BLaER1 treated with 17β-estradiol and CSF1 and Interleukin-3, amounts not matched to agents 10 nM and 100 nM (cell line): Measurements from ENCODE around the gene VGLL4.
"Not testable (repeated sequence)": the region's sequence is repeated elsewhere in the genome, so short reads cannot be mapped to it uniquely, and the experiment has no call there.

Source experiments
- H3K27ac ChIP-seq, 11 experiments: shearing (Covaris generic); formaldehyde crosslinking; 2 replicates each; pipeline ENCODE4 v1.8.1; 2022
- H3K27me3 ChIP-seq, 11 experiments: shearing (Covaris generic); formaldehyde crosslinking; 2 replicates each; pipeline ENCODE4 v1.8.1; 2022
- H3K36me3 ChIP-seq, 11 experiments: shearing (Covaris generic); formaldehyde crosslinking; 2 replicates each; pipeline ENCODE4 v1.8.1; 2022
- H3K4me1 ChIP-seq, 10 experiments: shearing (Covaris generic); formaldehyde crosslinking; 2 replicates each; pipeline ENCODE4 v1.8.1; 2022
- H3K4me2 ChIP-seq, 11 experiments: shearing (Covaris generic); formaldehyde crosslinking; 2 replicates each; pipeline ENCODE4 v1.8.1; 2022
- H3K4me3 ChIP-seq, 10 experiments: shearing (Covaris generic); formaldehyde crosslinking; 2 replicates each; pipeline ENCODE4 v1.8.1; 2022
- H3K9ac ChIP-seq, 11 experiments: shearing (Covaris generic); formaldehyde crosslinking; 2 replicates each; pipeline ENCODE4 v1.8.1; 2022
- H3K9me3 ChIP-seq, 11 experiments: shearing (Covaris generic); formaldehyde crosslinking; replicated peaks in 1 of 11; 2 replicates each; pipeline ENCODE4 v1.8.1; 2022
- H4K20me1 ChIP-seq, 11 experiments: shearing (Covaris generic); formaldehyde crosslinking; 2 replicates each; pipeline ENCODE4 v1.8.1; 2022
- Cebpa-rat ChIP-seq, 11 experiments: shearing (Covaris generic); IDR thresholded peaks; 2 replicates each; pipeline ENCODE4 v1.8.1; 2022

The VGLL4 gene

DNA sequence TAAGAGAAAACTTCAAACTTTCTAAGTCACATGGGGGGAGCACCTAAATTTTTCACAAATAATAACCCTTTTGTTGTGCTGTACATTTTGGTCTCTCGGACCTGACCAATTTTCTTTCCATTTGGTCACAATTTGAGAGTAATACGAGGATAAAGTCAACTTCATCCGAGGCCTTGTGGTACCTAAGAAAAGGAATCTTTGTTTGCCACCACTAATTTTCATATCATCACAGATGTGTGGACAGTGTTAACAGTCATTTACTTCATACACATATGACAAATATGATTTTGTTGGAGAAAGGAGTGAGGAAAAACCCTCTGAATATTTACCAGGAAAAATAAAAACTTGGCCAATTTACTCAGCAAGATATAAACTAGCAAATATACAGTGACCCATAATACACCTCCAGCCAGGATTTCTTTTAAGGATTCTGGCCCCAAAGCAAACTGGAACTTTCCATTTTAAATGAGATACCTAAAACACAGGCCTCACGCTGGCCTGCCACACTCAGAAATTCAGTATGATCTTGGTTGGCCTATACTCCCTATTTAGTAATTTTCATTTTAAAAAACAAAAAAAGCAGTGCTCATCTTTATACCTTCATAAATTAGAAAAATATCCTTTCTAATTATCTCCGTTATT, 40.7 kb downstream of the VGLL4 start:
- Histone ChIP-seq H3K27ac (peak overlapping the region in 10 of 11 experiments; percentile 4 to 57 (median 20); a peak in 10 of 22 replicates), H3K4me1 (peaks cover 21 to 48% (median 40%) of the 10 kb centered on the region in 10 experiments), H3K4me2 (peak overlapping the region; percentile 9 to 65 (median 44); a peak in 19 of 22 replicates), H3K9me3 (peaks cover 8 to 36% (median 34%) of the 10 kb centered on the region in 11 experiments), H3K4me3 (no peak overlapping the region), H3K36me3 (peaks cover 67 to 95% (median 80%) of the 10 kb centered on the region in 11 experiments), H3K27me3 (no peaks in the 10 kb centered on the region), H4K20me1 (peaks cover 74 to 96% (median 88%) of the 10 kb centered on the region in 11 experiments), H3K9ac (no peak overlapping the region; a peak in 1 of 22 replicates)
- no peak for TF ChIP-seq Cebpa-rat (IDR thresholded peaks at IDR 0.05)

DNA sequence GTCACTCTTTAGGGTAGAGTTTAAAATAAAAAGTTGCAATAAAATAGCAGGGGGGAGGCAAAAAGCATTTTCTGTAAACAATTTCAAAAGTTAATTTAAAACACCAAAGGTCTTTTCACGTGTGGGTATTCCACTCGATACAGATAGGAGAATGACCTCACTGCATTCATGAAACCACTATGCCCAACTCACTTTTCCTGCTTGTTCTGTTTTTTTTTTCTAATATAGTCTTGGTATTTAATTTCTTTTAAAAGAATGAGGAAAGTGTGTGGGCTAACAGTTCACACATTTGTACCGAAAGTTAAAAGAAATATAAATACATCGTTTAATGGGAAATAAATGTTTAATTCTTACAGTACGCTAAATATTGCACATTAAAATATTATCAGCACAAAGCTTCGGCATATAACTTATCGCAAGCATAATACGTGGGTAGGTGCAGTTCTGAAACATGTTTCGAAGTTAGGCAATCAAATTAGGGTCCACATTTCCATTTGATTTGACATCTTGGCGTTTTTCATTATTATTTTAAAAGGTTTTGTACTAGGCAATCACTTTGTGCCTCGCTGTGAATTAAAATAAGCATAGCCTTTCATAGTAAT, 41.4 kb downstream of the VGLL4 start:
- Histone ChIP-seq H4K20me1 (peaks cover 68 to 96% (median 88%) of the 10 kb centered on the region in 11 experiments), H3K27me3 (no peaks in the 10 kb centered on the region), H3K9ac (peak overlapping the region in 1 of 11 experiments; percentile 21; a peak in 1 of 22 replicates), H3K4me2 (peak overlapping the region; percentile 9 to 65 (median 44); a peak in 19 of 22 replicates), H3K4me1 (peaks cover 21 to 46% (median 39%) of the 10 kb centered on the region in 10 experiments), H3K27ac (peak overlapping the region in 8 of 11 experiments; percentile 2 to 57 (median 30); a peak in 11 of 22 replicates), H3K36me3 (peaks cover 69 to 95% (median 81%) of the 10 kb centered on the region in 11 experiments), H3K9me3 (peaks cover 15 to 42% (median 40%) of the 10 kb centered on the region in 11 experiments), H3K4me3 (no peak overlapping the region)
- no peak for TF ChIP-seq Cebpa-rat (IDR thresholded peaks at IDR 0.05)

DNA sequence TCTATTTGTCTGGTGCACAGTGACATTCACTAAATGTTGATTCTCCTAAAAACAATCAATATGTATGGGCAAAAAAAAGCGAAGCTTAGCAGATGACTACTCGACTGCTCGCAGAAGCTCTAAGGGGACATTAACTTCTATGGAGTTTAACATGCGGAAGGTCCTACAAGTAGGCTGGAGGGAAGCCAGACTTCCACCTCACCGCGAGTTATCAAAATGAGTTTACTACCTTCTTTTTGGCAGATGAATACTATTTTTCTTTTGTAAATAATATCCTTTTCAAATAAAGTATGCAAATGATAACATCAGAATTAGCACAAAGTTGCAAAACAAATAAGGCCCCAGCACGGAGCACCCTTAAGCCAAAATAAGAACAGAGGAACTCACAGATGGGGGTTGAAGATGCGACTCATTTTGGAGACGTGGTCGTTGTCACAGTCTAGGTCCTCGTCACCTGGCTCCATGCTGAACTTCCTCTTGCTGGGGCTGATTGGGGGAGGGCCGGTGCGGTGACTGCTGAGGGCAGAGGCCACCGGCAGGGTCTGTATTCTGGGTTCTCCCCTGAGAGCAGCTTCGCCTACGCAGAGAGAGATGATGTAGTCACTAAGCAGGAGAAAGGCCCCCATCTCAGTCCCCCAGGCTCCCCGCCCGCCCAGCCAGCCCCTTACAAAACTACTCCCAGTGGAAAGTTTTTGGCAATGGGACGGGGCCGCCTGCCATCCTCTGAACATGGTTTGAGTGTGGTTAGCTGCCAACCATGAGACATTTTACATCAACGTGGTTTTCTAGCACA, 42.1 kb downstream of the VGLL4 start:
- peak overlapping the region; percentile 9 to 65 (median 44); a peak in 18 of 22 replicates for H3K4me2 ChIP-seq
- no peak for TF ChIP-seq Cebpa-rat (IDR thresholded peaks at IDR 0.05)

DNA sequence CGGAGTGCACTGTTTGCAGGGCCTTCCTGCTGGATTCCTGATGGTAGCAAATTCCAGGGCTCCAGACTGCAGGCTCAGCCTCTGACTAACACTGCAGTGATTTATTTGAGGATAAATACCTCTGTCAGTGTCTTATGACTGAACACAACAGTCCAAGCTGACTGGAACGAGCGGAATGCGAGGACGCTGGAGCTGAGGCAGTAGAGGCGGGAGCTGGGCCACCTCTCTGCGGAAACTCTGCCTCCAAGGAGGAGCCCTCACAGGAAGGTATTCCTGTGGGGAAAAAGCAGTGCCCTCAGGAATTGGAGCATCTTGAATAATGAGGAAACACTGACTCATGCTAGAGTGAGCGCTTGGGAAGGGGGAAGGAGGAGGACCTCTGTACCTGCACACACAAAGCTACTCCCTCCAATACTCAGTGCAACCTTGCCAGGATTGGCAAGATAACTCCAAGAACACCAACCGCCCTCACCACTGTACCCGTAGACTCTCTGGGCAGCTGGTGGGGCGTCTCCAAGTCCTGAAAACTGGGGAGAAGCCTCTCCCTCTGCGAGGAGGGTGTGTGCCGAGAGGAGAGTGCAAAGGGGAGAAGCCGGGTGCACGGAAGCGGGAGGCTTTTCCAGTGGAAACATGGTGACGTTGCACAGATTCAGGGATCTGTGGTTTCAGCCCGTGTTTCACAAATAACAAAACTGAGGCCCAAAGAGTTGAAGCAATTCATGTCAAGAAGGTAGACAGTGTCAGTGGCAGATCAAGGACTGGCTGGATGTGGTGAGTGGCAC, 43.0 kb downstream of the VGLL4 start:
- Histone ChIP-seq H3K27ac (peak overlapping the region in 1 of 11 experiments; percentile 5; a peak in 1 of 22 replicates), H3K9ac (no peak overlapping the region), H3K36me3 (peaks cover 73 to 95% (median 82%) of the 10 kb centered on the region in 11 experiments), H3K4me1 (peaks cover 21 to 43% (median 37%) of the 10 kb centered on the region in 10 experiments), H3K4me3 (no peak overlapping the region), H3K27me3 (no peaks in the 10 kb centered on the region), H3K9me3 (peaks cover 29 to 58% (median 56%) of the 10 kb centered on the region in 11 experiments), H3K4me2 (no peak overlapping the region), H4K20me1 (peaks cover 65 to 96% (median 86%) of the 10 kb centered on the region in 11 experiments)
- TF ChIP-seq Cebpa-rat (IDR thresholded peaks at IDR 0.05) = no peak

More for the DNA sequence above, 42.1 kb downstream of the VGLL4 start:
- Histone ChIP-seq H4K20me1 (peaks cover 66 to 96% (median 87%) of the 10 kb centered on the region in 11 experiments), H3K4me1 (peaks cover 21 to 46% (median 39%) of the 10 kb centered on the region in 10 experiments), H3K27me3 (no peaks in the 10 kb centered on the region), H3K9ac (peak overlapping the region in 1 of 11 experiments; percentile 21; a peak in 1 of 22 replicates), H3K4me3 (no peak overlapping the region), H3K9me3 (peaks cover 20 to 49% (median 47%) of the 10 kb centered on the region in 11 experiments), H3K27ac (peak overlapping the region in 7 of 11 experiments; percentile 11 to 57 (median 35); a peak in 14 of 22 replicates), H3K36me3 (peaks cover 69 to 95% (median 81%) of the 10 kb centered on the region in 11 experiments)

DNA sequence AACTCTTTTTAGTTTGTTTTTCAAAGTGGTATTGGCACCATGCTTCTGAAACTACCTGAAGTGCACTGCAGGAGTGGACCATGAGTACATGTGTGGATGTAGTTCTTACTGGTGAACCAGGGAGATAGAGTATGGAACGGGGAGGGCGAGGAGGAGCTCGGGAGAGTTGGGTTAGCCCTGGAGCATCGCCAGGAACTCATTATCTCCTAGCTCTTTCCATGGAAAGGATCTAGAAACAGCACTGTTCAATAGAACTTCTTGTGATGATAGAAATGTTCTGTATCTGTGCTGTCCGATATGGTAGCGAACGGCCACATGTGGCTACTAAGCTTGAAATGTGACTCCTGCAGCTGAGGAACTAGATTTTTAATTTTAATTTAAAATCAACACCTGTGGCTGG, 47.3 kb downstream of the VGLL4 start:
- peaks cover 29 to 56% (median 55%) of the 10 kb centered on the region in 11 experiments for H3K9me3 ChIP-seq
- no peak overlapping the region for H3K27ac ChIP-seq
- H3K36me3 ChIP-seq = peaks cover 60 to 95% (median 91%) of the 10 kb centered on the region in 11 experiments
- TF ChIP-seq Cebpa-rat (IDR thresholded peaks at IDR 0.05) = no peak
- no peaks in the 10 kb centered on the region for H3K27me3 ChIP-seq
- H3K4me3 ChIP-seq = no peak overlapping the region
- no peak overlapping the region for H3K9ac ChIP-seq
- no peak overlapping the region for H3K4me2 ChIP-seq
- H4K20me1 ChIP-seq = peaks cover 64 to 94% (median 83%) of the 10 kb centered on the region in 11 experiments
- H3K4me1 ChIP-seq = peaks cover 28 to 35% (median 32%) of the 10 kb centered on the region in 10 experiments

DNA sequence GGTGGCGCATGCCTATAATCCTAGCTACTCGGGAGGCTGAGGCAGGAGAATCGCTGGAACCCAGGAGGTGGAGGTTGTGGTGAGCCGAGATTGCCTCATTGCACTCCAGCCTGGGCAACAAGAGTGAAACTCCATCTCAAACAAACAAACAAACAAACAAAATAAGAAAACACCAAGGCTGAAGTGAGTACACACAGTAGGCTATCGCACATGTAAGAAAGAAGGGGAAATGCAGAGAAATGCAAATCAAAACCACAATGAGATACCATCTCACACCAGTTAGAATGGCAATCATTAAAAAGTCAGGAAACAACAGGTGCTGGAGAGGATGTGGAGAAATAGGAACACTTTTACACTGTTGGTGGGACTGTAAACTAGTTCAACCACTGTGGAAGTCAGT, 48.7 kb downstream of the VGLL4 start:
- H3K27me3 ChIP-seq, H3K9ac ChIP-seq, H3K27ac ChIP-seq, H3K4me2 ChIP-seq, H3K4me3 ChIP-seq: not testable (repeated sequence)
- Histone ChIP-seq H3K4me1 (peaks cover 25 to 46% (median 32%) of the 10 kb centered on the region in 10 experiments), H3K36me3 (peaks cover 46 to 95% (median 90%) of the 10 kb centered on the region in 11 experiments), H4K20me1 (peaks cover 64 to 94% (median 84%) of the 10 kb centered on the region in 11 experiments), H3K9me3 (peaks cover 29 to 43% (median 42%) of the 10 kb centered on the region in 11 experiments)

DNA sequence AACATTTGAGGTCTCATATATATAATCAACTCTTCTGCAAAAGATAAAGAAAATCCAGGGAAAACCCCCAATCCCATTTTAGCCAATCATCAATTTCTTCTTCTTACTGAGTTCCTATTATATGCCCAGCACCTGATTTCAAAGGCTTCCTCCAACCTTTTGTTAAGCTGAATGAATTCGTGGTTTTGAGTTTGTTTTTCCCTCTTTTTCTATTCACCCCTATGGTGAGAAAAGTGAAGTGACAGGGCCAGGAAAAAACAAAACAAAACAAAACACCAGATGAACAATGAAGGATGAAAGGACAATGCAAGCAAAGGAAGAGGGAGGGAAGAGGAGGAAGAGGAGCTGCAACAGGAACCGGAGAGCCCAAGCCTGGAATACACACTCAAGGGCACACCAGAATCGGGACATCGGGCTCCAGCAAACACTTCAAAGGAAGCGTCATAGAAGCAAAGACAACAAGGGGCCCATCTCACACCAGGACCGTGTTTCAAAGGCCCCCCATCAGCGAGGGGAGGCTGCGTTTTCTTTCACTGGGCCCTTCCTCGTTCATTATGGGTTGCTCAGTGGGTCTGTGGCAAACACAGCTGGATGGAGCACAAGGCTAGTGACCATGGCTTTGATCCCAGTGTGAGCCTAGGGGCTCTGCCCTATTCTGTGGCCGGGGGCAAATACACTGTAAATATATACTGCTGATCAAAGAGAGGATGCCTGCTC, 50.2 kb downstream of the VGLL4 start:
- Histone ChIP-seq H3K27ac (no peak overlapping the region), H3K4me2 (peak overlapping the region; percentile 6 to 64 (median 46); a peak in 21 of 22 replicates), H3K4me3 (no peak overlapping the region), H3K9ac (no peak overlapping the region; a peak in 1 of 22 replicates), H3K27me3 (no peaks in the 10 kb centered on the region), H3K36me3 (peaks cover 47 to 95% (median 90%) of the 10 kb centered on the region in 11 experiments), H4K20me1 (peaks cover 79 to 96% (median 92%) of the 10 kb centered on the region in 11 experiments), H3K4me1 (peaks cover 30 to 58% (median 42%) of the 10 kb centered on the region in 10 experiments), H3K9me3 (peaks cover 25 to 28% (median 27%) of the 10 kb centered on the region in 11 experiments)
- no peak for TF ChIP-seq Cebpa-rat (IDR thresholded peaks at IDR 0.05)
